Measurements from ENCODE around the gene THRSP. TPM values are rescaled to one million over a fixed set of nuclear protein-coding genes. Genes with fewer than 3 reads are reported as not detected.

The THRSP gene
- total and polyA plus RNA-seq, 2 of the 8 experiments (the other 6 are each of a cell fraction or from before 2014, with no cell fraction given), result 0.11 TPM; not detected in 1

DNA sequence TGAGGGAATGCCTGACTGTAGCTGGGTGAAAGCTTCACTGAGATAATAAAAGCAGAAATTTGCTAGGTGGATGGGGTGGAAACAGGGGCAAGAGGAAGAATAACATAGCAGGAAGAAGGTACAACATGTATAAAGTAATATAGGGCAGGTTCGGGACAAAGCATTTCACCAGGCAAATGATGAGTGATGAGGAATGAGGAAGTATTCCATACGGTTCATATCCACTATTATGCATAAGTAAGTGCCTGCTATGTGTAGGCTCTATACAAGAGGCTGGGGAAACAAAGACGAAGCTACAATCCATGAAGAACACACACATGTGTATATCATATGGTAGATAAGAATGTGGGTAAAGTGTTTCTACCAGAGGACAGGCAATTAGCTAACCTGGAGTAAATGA lies 8.1 kb downstream of the THRSP start:
- Histone ChIP-seq H4K91ac (replicated peaks; ENCODE audit: insufficient read length, low read length) (no peak overlapping the region), H3K9ac (replicated peaks in 1 of 4; ENCODE audit: extremely low read depth in 1 of 4, low read depth in 3 of 4, low read length in 3 of 4) (no peak overlapping the region), H2BK12ac (ENCODE audit: low read depth, low read length) (no peak overlapping the region), H2BK5ac (ENCODE audit: low read depth, low read length) (no peak overlapping the region), H3K23me2 (ENCODE audit: low read depth, low read length) (no peaks in the 10 kb centered on the region), H2AK5ac (ENCODE audit: low read depth, low read length) (no peak overlapping the region), H4K20me1 (replicated peaks in 1 of 2; ENCODE audit: control insufficient read depth in 1 of 2, insufficient read depth in 2 of 2, low read length in 2 of 2) (peaks cover 3 to 6% of the 10 kb centered on the region in 2 experiments), H2AFZ (ENCODE audit: low read length) (no peak overlapping the region), H3K9me3 (ENCODE audit: insufficient read depth in 2 of 2, low read depth in 1 of 2, low read length in 1 of 2) (no peaks in the 10 kb centered on the region), H3K14ac (ENCODE audit: insufficient read length) (no peak overlapping the region), H3K79me1 (ENCODE audit: low read depth, low read length) (peaks cover 12% of the 10 kb centered on the region), H3K79me2 (ENCODE audit: control insufficient read depth in 1 of 2, insufficient read depth in 2 of 2, low read length in 2 of 2) (peaks cover 5 to 22% of the 10 kb centered on the region in 2 experiments), H3K27ac (ENCODE audit: low read depth, low read length) (no peak overlapping the region), H3K4me1 (replicated peaks in 1 of 4; ENCODE audit: control insufficient read depth in 3 of 4, insufficient read depth in 4 of 4, low read length in 3 of 4) (no peaks in the 10 kb centered on the region), H3K4me2 (ENCODE audit: insufficient read depth in 1 of 2, low read depth in 2 of 2, low read length in 2 of 2) (no peak overlapping the region), H4K8ac (ENCODE audit: extremely low read depth, insufficient read depth, low read length) (no peak overlapping the region), H3K56ac (replicated peaks; ENCODE audit: insufficient read length, low read depth, low read length) (no peak overlapping the region), H3K27me3 (replicated peaks in 1 of 4; ENCODE audit: control insufficient read depth in 3 of 4, extremely low read depth in 1 of 4, insufficient read depth in 3 of 4, low read length in 3 of 4) (no peaks in the 10 kb centered on the region), H3K23ac (ENCODE audit: insufficient read length) (no peak overlapping the region), H2BK20ac (ENCODE audit: low read length) (no peak overlapping the region), H3K36me3 (ENCODE audit: control insufficient read depth in 2 of 4, insufficient read depth in 4 of 4, low read length in 3 of 4) (peaks cover 0 to 39% (median 14%) of the 10 kb centered on the region in 4 experiments; a peak in 6 of 8 replicates), H3K4ac (replicated peaks; ENCODE audit: insufficient read length, low read depth, low read length) (no peak overlapping the region), H4K5ac (ENCODE audit: insufficient read length, low read depth, low read length) (no peak overlapping the region), H3K4me3 (ENCODE audit: extremely low read depth in 1 of 4, insufficient read depth in 2 of 4, low read depth in 3 of 4, low read length in 4 of 4) (no peak overlapping the region), H2BK15ac (ENCODE audit: low read length) (no peak overlapping the region), H2BK120ac (replicated peaks; ENCODE audit: low read depth, low read length) (no peak overlapping the region), H3K18ac (ENCODE audit: extremely low read depth, low read length) (no peak overlapping the region)
- DNase-seq (ENCODE audit: low read depth in 1 of 2, low spot score in 2 of 2), result no peak
- TF ChIP-seq NRF1 (IDR thresholded peaks at IDR 0.05; ENCODE audit: low read depth, low read length) (no peak), SIN3A (conservative IDR thresholded peaks at IDR 0.05 in 1 of 2, IDR thresholded peaks at IDR 0.05 in 1 of 2; ENCODE audit: low read depth in 1 of 2, low read length in 2 of 2) (no peak), PHF8 (conservative IDR thresholded peaks at IDR 0.05; ENCODE audit: low read depth, low read length) (no peak), KDM4A (IDR thresholded peaks at IDR 0.05; ENCODE audit: low read depth, low read length, severe bottlenecking) (no peak), HDAC6 (IDR thresholded peaks at IDR 0.05; ENCODE audit: low read depth, low read length) (no peak)
- ChIA-PET POLR2A (ENCODE audit: partially characterized antibody) (interaction anchor here (1.3 kb wide), 1 partner anchor 10 kb away, joined by 6 read pairs; no protein-coding TSS in a partner anchor), CTCF (ENCODE audit: partially characterized antibody) (interaction anchor here (0.9 to 1.1 kb wide), 2 partner anchors 23 to 26 kb away, joined by 3 read pairs; no protein-coding TSS in a partner anchor)
- FAIRE-seq, result no peak
- 81% methylated on average over 3 of the region's 3 CpGs; no CpG with 5 or more reads in 1 of the 2 experiments for WGBS, 2 experiments (ENCODE audit: extremely low coverage in 1 of 2, insufficient coverage in 1 of 2, insufficient read length in 1 of 2, insufficient replicate concordance in 2 of 2, low coverage in 1 of 2, low lambda C conversion rate in 2 of 2, missing lambda C conversion rate in 1 of 2)
